Stimulated activated CD4-positive, alpha-beta T cell treated with anti-CD3 and anti-CD28 coated beads, TNF-alpha, amount 100 ng/mL, for 24 hours (primary cell): Measurements from ENCODE around the gene TMEM232.

Experiments
- DNase-seq, 3 experiments: peaks; one replicate each; pipeline ENCODE4 v3.0.0-alpha.2; 2020; ENCODE audit warnings: low read depth in 3 of 3

Gene TMEM232

DNA sequence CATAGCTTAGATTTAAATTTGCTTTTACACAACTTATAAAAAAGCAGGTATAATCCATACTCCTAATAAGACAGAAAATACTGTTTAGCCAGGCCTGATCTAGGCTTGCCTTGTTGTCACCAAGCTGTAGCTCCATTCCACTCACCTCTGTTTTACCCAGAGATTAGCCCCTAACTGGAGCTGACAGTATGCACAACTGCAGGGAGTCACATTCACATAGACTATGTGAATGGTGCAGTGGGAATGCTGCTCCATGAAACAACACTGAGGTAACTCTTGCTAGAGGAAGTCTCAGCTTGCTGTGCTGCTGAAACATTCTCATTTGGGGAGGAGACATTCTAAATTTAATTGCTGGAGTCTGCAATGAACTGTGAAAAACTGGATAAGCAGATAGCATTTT lies 209.1 kb downstream of the TMEM232 start:
- no peak for DNase-seq

DNA sequence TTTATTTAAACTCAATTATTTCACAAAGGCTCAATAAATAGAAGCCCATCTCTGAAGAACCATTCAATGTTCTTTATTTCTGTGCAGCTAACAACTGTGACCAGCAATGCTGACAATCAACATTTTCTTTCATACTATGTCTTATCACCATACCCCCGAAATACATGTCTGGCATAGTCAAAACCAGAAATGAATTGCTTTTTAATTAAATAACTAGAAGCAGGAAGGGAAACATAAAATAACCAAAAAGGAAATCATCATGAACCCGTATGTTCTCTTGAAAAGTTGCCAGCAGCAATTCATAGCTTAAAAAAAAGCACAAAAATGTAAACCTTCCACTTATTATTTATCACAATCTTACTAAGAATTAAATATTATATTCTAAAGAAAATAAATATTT lies 212.4 kb downstream of the TMEM232 start:
- no peak for DNase-seq

DNA sequence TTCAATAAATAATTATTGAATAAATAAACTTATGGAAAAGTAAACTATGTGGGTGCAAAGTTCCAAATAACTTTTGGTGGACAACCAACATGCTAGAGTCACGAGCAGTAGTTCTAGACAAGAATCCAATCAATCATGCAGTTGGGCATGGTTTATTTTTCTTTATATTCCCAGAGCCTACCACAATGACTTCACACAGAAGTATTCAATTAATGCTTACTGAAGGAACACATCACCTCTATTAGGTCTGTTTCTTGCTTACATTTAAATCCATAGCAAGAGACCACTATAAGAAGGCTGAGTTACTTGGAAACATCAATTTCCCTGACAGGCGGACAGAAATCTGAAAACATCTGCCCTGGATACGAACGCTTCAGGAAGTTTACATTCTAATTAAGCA lies 214.2 kb downstream of the TMEM232 start:
- no peak for DNase-seq

DNA sequence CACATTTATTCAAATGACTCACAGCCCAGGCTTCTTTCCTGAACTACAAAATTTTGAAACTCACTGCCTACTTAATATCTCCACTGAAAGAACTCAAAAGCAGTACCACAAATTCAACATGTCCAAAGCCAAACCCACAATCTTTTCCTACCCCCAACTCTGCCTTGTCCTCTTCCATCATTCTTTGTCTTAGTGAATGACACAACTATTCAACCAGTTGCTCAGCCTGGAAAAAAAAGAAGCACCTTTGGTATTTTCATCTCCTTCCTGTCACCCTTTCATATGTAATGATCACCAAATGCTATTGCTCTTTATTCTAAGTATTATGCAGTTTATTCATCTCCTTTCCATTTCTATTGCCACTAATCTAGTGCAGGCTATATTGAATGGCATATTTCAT lies 216.3 kb downstream of the TMEM232 start:
- DNase-seq: no peak

DNA sequence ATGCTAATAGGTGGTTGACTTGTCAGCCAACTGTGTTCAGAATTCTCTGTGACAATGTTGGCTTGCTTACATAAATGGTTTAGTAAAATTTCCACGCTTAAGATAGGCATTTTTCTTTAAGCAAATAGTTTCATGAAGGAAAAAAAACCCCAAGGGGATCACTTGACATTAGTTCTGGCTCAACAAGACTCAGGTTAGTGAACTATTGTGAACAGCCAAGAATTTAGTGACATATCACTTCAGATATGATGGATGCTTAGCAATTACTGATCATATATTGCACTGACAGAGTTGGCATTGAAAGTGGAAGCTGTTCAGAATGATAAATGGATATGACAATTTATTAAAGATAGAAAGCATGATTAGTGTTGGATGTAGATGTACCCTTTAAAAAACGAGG lies 218.5 kb downstream of the TMEM232 start:
- DNase-seq: no peak

DNA sequence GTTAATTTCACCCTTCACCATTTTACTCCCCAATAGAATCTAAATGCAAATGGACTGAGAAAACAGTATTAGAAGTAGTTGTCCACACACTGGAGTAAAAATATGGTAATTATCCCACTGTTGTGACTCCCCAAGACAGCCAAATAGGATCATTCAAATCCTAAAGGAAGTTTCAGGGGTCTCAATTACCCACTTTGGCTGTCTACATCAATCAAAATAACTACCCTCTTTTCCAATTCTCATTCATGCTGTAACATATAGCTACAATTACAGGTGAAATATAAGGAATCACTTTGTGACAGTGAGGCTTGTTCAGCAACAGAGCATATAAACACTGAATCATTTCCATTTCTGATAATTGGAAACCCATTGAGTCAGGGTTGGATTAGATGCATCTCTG lies 220.1 kb downstream of the TMEM232 start:
- DNase-seq: no peak

DNA sequence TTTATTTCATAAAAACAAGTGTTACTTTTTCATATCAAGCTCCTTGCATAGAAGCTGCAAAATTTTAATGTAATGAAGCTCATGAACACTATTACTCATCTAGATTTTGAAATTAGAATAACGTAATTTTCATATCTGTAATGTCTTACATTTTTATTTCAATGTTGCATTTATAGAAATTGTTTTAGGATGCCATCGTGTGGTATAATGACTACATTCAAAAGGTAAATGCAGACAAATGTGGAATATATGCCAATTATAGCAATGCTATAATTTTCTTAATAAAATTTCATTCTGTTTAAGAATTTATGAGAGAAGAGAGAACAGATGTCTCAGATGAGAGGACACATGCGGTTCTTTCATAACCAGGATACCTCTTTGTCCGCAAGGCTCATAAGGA lies 230.2 kb downstream of the TMEM232 start:
- DNase-seq: no peak

DNA sequence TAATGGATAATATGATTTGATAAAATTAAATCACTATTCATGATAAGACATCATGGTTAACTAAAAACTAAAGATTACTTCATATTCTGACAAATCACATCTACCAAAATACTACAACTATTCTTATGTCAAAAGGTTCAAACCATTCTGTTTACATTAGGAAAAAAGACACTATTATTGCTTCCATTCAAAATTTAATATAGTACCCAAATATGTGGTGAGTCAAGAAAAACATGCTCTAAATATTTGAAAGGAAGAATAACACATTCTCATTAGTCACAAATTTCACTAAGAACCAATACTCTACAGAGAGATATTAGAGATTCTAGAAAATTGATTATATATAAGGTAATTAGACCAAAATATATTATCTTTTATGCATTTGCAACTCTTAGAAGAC lies 234.0 kb downstream of the TMEM232 start:
- no peak for DNase-seq

DNA sequence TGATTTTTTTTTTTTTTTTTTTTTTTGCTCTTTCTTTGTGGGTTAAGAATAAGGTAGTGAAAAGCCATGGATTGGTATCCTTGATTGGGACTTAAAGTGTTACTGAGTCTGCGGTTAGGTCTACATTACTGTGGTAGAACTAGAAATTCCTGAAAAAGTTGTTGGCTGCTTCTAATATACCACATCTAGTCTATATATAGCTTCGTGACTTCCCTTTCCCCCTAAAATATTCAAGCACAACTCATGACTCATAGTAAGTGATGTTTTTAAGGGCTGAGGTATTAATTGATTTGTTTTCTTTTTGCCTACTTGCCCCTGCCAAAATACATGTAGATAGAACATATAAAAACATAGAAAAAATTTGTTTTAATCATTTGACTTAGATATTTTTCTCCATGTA lies 247.6 kb downstream of the TMEM232 start:
- no peak for DNase-seq

DNA sequence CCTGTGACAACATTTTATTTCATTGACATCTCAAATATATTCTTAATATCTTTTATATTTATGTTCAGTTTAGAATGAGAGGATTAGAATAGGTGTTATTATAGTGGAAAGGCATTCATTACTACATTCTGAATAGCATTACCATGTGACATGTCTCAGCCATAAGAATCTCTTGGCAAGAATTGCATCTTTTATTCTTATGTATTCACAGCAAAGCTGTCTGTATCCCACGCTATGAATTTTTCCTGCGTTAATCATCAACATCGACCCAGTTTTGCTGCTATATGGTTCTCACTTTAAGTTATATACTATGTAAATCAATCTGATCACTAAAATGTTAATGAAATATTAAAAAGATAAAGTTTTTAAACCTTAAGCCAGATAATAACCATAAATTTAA lies 248.6 kb downstream of the TMEM232 start:
- DNase-seq: no peak

DNA sequence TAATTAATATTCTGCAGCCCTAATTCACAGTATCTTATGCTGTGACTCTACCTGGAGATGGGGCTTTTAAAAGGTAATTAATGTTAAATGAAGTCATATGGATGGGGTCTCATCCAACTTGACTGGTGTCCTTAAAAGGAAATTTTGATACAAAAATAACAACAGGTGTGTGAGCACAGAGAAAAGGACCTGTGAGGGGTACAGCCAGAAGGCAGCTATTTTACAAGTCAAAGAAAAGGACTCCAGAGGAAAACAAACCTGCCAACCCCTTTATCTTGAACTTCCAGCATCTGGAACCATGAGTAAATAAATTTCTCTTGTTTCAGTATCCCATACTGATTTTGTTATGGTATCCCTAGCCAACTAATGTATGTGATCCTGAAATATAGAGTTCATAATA lies 250.3 kb downstream of the TMEM232 start:
- no peak for DNase-seq

DNA sequence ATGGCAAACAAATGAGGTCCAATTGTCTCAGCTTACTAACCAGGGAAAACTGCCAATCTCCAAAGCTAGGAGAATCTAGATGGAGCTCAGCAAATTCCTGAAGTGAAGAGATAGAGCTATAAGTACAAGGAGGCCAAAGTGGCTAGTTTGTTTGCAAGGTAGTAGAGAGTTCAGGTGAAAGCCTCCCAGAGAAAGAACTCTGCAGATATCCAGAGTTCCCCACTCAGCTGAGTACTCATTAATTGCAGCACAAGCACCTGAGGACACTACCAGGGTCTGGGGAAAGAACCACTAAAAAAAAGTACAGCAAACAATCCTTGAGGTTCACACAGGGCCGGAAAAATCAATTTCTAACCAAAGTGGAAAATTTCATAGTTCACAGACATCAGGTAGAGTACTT lies 250.9 kb downstream of the TMEM232 start:
- no peak for DNase-seq

DNA sequence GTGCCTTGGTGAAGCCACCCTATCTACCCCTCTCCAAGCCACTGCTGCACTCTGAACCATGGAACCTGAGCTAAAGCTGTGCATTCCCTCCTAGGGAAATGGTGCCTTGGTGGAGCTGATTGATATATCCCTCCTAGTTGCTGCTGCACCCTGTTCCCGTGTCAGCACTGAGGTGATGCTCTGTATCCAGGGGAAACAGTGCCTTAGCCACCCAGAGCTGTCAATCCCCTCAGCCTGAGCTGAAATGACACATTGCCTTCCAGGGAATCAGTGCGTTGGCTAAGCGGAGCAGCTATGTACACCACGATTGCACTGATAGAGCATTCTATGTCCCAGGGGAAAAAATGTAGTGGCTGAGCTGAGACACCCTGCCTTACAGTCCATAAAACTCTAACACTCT lies 257.0 kb downstream of the TMEM232 start:
- no peak for DNase-seq

DNA sequence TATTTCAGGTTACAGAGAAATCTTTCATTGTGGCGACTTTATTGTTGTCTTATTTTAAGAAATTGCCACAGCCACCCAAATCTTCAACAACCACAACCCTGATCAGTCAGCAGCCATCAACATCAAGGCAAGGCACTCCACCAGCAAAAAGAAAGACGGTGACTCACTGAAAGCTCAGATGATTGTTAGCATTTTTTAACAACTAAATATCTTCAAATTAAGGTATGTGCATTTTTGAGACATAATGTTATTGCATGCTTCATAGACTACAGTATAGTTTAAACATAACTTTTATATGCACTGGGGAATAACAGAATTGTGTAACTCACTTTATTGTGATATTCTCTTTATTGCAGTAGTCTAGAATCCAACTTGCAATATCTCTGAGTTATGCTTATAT lies 263.4 kb downstream of the TMEM232 start:
- DNase-seq: no peak

DNA sequence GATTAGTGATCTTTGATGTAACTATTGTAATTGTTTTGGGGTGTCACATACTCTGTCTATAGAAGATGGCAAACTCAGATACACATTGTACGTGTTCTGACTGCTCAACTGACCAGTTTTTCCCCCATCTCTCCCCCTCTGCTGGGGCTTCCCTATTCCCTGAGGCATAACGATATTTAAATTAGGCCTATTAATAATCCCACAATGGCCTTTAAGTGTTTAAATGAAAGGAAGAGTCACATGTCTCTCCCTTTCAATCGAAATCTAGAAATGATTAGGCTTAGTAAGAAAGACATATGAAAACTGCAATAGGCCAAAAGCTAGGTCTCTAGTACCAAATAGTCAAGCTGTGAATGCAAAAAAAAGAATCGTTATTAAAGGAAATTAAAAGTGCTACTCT lies 265.6 kb downstream of the TMEM232 start:
- no peak for DNase-seq

DNA sequence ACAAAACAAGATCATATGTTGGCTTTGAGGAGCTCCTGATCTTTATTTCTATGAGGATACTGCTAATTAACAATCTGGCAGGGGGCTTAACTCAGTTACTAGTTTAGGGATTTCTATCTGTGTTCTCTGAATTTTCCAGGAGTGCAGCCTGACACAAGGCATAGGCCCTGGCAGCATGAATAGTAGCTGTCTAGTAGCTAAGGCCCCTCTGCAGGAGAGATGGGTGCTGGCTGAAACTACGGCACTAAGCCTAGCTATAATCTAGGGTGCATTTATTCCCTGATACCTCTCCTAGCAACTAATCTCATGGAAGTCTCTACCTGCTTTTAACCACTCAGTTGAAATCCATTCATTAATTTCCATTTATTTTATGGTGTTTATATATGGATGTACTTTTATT lies 268.2 kb downstream of the TMEM232 start:
- no peak for DNase-seq

DNA sequence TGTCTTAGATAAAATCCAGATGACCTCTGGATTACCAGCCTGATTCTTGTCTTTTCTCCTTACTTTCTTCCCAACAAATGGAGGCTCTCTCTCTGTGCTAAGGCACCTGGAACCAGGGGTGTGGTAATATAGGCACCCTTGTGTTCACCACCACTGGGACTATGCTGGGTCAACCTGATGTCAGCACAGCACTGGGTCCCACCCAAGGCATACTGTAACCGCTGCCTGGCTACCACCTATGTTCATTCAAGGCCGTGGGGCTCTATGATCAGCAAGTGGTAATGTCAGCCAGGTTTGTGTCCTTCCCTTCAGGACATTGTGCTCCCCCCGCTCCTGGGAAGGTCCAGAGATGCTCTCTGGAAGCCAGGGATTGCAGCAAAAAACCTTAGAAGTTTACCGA lies 283.6 kb downstream of the TMEM232 start:
- no peak for DNase-seq

DNA sequence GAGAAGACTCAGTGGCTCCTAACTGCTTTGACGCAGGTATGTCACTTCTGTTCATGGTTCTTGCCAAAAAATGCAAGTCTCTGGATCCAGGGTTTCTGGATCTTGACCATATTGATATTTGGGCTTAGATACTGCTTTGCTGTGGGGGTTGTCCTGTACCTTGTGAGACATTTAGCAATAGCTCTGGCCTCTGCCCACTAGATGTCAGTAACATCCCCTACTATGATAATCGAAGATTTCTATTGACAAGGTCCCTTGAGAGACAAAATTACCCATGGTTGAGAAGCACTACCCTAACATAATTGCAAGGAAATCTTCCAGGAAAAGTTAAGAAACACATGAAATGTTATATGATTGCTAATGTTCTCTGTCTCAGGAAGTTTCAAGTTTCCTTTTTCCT lies 285.4 kb downstream of the TMEM232 start:
- DNase-seq: no peak

DNA sequence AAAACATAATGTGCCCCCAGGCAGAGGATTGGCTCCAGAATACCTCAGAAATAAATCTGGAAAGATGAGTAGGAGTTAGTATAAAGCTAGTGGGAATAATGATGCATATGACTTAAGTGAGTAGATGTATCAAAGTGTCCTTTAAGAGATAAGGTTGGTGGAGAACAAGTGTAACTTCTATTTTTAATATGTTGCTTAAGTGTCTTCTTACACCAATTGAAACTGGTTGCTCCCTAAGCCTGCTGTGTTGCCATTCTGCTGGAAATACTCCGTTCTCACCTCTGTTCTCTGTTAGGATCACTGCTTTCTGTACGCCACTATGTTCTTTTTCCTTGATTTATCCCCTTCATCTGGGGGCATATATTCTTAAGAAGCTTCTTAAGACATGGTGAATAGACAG lies 286.4 kb downstream of the TMEM232 start:
- DNase-seq: no peak

DNA sequence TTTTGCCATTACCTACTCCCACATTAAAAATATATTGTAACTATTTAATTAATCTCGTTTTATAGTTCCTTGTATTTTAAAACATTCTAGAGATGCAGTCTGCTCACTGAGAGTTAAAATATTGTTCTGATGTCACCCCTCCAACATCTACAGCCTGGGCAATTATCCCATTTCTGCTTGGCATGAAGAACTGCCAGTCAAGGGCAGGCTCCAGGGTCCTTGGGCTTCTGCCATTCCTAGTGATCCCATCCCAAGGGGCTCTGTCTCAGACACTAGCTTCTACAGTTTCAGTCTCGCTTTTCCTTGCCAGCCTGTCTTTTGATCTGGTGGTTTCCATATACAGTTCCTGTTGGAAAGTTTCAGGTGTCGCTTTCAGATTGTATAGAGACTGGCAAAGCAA lies 287.2 kb downstream of the TMEM232 start:
- no peak for DNase-seq

DNA sequence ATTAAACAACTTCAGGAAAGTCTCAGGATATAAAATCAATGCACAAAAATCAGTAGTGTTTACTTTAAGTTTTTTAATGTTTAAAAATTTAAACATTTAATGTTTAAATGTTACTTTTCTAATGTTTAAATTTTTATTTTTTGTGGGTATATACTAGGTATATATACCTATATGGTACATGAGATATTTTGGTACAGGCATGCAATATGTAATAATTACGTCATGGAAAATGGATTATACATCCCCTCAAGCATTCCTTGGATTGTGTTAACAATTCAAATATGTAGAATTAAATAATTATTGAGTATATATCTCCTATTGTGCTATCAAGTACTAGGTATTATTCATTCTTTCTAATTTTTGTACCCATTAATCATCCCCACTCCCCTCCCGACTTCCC lies 291.3 kb downstream of the TMEM232 start:
- DNase-seq: no peak

DNA sequence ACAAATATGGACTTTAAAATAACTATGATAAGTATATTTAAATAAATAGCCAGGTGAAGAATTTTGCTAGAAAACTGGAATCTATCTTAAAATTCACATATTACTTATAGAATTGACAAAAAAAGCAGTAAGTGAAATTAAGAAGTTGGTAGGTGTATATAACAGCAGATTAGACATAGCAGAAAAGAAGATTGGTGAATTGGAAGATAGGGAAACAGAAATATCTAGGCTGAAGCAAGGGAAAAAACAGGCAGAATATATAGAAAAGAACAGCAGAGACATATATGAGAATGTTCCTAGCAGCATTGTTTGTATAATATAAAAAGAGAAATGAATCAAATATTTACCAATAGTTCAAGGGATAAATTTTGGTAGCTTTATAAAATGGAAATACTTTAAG lies 294.9 kb downstream of the TMEM232 start:
- DNase-seq: no peak

DNA sequence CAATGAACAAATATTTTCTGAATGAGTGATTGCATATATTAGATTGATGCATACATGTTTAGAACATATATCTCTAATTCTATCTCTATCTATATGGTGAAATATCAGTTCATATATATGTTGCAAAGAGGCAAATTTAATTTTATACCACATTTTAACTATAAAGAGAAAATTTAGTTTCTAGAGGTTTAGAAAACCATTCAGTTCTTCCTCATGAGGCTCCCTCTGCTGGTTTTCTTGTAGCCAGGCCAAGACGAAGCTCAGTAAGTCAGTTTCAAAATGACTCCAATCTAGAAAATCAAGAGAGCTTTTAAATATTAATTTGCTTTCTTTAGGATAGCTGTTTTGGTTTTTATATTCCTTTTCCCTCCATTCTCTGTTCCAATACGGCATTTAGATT lies 312.1 kb downstream of the TMEM232 start:
- DNase-seq: no peak

DNA sequence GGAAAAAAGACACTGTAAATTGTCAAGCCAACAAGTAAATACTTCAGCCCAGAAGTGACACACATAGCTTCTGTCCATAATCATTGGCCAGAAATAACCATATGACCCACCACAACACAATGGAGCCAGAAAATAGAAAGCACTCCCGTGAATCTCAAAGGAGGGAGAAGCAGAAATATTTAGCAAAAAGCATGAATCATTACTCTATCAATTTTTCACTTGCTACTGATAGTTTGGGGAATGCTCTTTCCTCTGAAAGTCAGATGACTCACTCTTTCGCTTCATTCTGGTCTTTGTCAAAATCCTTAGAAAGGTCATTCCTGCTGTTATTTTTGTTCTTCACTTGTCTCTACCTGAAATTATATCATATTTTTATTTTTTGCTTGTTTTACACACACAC lies 312.6 kb downstream of the TMEM232 start:
- no peak for DNase-seq

DNA sequence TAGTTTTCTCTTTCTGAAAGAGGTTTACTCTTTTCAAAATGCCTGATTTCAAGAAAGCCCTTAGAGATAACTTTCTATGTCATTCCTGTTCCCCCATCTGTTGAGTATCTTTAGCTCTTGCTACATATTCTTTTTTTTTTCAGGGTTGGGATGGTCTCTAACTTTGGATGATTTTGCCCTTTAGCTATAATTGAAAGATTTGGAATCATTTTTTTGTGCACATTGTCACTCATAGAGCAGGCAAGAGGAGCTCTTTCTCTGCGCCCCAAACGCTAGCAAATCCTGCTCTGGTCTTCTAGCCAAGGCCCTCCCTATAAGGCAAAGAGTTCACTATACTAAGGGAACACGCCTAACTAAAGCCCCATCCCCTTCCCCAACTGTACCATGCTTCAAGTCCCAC lies 316.9 kb downstream of the TMEM232 start:
- no peak for DNase-seq
